GM12864 (cell line): ENCODE results near the gene CD46.

ENCODE experiments used
- DNase-seq: peaks from one replicate; pipeline ENCODE4 v3.0.0-alpha.2; 2011; ENCODE audit warnings: low read depth
- H3K4me3 ChIP-seq: 2 replicates; pipeline ENCODE4 v1.5.1; 2011; ENCODE audit warnings: mild to moderate bottlenecking, low read depth, low read length, control low read depth
- CTCF ChIP-seq: IDR thresholded peaks from 2 replicates; pipeline ENCODE4 v1.5.1; 2011; ENCODE audit warnings: low read depth, mild to moderate bottlenecking, moderate library complexity, low read length, control low read depth, inconsistent platforms; ENCODE audit errors: missing control alignments

Gene CD46

GRCh38 chr1:207822602-207823451 lies 71.0 kb downstream of the CD46 start:
- peak overlapping the region; percentile 73 for H3K4me3 ChIP-seq
- peak; percentile 94 for DNase-seq
- no peak for TF ChIP-seq CTCF

- no peak for TF ChIP-seq CTCF
- H3K4me3 ChIP-seq: peak overlapping the region; percentile 73
- DNase-seq: no peak
Observed at GRCh38 chr1:207823531-207823879, 71.7 kb downstream of the CD46 start.

- peak; percentile 72 for TF ChIP-seq CTCF
- peak; percentile 92 for DNase-seq
- H3K4me3 ChIP-seq: peak overlapping the region; percentile 73
Observed at GRCh38 chr1:207823880-207824566, 72.2 kb downstream of the CD46 start.

GRCh38 chr1:207824691-207825408 lies 73.0 kb downstream of the CD46 start:
- no peak for DNase-seq
- H3K4me3 ChIP-seq: no peak overlapping the region; the same call in 1 of the 2 replicates
- no peak for TF ChIP-seq CTCF

GRCh38 chr1:207825409-207825695 lies 73.5 kb downstream of the CD46 start:
- no peak overlapping the region; the same call in 1 of the 2 replicates for H3K4me3 ChIP-seq
- no peak for DNase-seq
- TF ChIP-seq CTCF: no peak

GRCh38 chr1:207825719-207826556 lies 74.1 kb downstream of the CD46 start:
- no peak for TF ChIP-seq CTCF
- peak overlapping the region; percentile 31 for H3K4me3 ChIP-seq
- DNase-seq: peak; percentile 98
